Spinal cord (tissue), 10 donors: ENCODE measurements around the gene SMIM30. TPM values are rescaled to one million over a fixed set of nuclear protein-coding genes. Genes with fewer than 3 reads are reported as not detected.

ENCODE experiments used
- DNase-seq, 6 donors: peaks; one replicate each; pipeline versions ENCODE4 v3.0.0 to v3.0.0-alpha.2; 2013 to 2015; ENCODE audit warnings: low spot score in 6 of 6, low read depth in 4 of 6
- H3K27ac ChIP-seq: one replicate; pipeline ENCODE4 v1.5.1; 2013; ENCODE audit warnings: low read depth, low read length, control low read depth
- H3K27me3 ChIP-seq: one replicate; pipeline ENCODE4 v1.6.1; 2013; ENCODE audit warnings: low read length; ENCODE audit not compliant: control insufficient read depth, insufficient read depth
- H3K36me3 ChIP-seq: one replicate; pipeline ENCODE4 v1.6.1; 2013; ENCODE audit warnings: low read length; ENCODE audit not compliant: control insufficient read depth, insufficient read depth
- H3K4me1 ChIP-seq: one replicate; pipeline ENCODE4 v1.6.1; 2013; ENCODE audit warnings: low read length; ENCODE audit not compliant: control insufficient read depth, insufficient read depth
- H3K4me3 ChIP-seq: one replicate; pipeline ENCODE4 v1.5.1; 2013; ENCODE audit warnings: low read depth, low read length, control low read depth
- H3K9me3 ChIP-seq: one replicate; pipeline ENCODE4 v1.6.1; 2013; ENCODE audit warnings: low read length; ENCODE audit not compliant: control insufficient read depth, insufficient read depth
- WGBS: methylation state at CpG from one replicate; pipeline ENCODE4 v1.1.5; 2013; ENCODE audit warnings: missing lambda C conversion rate; ENCODE audit not compliant: insufficient coverage; 5-methylcytosine and 5-hydroxymethylcytosine counted together
- polyA plus RNA-seq, 2 donors: library from polyadenylated mRNA; unstranded; fragments of 120-200 nt; gene quantifications; one replicate each; pipeline ENCODE4 v1.2.1, GENCODE V29; 2013; ENCODE audit not compliant: insufficient read length in 2 of 2
- total RNA-seq, 2 donors: library from RNA; depleted of rRNA in 1 of 2; stranded (reverse); fragments of 120-200 nt in 1 of 2; fragments of >200 nt in 1 of 2; gene quantifications; one replicate each; pipeline versions ENCODE4 v1.2.3 to v1.2.4, GENCODE V29; 2013 to 2014
- donor health status: healthy.

Gene SMIM30
- total and polyA plus RNA-seq, 4 donors, result 54.8 to 78.7 (median 66.2) TPM

DNA sequence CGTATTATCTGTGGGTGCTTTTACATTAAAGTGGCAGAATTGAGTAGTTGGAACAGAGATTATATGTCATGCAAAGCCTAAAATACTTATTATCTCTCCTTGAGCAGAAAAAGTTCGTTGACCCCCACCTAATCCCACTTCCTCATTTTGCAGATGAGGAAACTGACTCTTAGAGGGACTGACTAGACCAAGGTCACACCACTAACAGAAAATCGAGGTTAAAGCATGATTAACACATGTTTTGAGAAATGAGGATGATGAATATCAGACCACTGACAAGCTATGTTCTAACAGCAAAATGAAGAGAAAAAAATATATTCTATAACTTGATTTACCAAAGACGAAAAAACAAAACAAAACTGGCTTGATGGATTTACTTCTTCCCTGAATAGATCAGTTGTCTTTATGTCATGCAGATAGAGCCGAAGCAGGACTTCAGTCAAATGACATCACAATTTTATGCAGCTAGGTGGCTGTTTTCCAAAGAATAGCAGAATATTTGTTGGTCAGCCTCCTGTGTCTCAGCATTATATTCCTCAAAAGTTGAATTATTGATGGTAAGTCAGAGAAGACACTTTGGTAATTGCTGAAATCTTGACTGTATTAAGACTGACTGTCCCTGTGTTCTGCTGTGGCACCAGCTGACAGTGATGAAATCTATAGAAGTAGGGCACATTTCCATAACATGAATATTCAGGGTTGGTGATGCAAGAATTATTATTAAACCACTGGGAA, 24.2 kb upstream of the SMIM30 start:
- Histone ChIP-seq H3K27me3 (no peaks in the 10 kb centered on the region), H3K27ac (no peak overlapping the region), H3K36me3 (no peaks in the 10 kb centered on the region), H3K4me3 (no peak overlapping the region), H3K4me1 (no peaks in the 10 kb centered on the region), H3K9me3 (no peaks in the 10 kb centered on the region)
- WGBS, result 57% methylated on average over 1 of the region's 5 CpGs
- DNase-seq, result peak in 2 of 6 donors; percentile 22 to 32

DNA sequence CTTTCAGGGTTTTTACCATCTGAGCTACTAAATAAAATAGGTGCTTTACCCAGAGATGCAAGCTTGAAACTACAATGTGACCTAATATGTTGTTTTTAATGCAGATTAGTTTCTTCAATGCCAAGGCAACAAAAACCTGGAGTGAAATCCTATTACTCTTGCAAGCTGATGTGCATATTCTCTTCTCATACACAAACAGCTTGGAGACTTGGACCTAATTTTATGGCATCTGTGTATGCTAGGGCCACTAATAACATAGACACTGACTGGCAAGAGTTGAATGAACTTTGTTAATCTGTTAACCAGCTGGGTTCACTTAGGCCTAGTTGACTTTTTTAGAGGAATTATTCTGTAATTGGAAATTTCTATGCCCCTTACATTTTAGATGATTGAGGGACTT, 23.4 kb upstream of the SMIM30 start:
- DNase-seq, result peak in 1 of 6 donors; percentile 28
- no peak overlapping the region for H3K4me3 ChIP-seq
- no peaks in the 10 kb centered on the region for H3K4me1 ChIP-seq
- no peak overlapping the region for H3K27ac ChIP-seq
- no peaks in the 10 kb centered on the region for H3K27me3 ChIP-seq
- H3K36me3 ChIP-seq, result no peaks in the 10 kb centered on the region
- H3K9me3 ChIP-seq, result no peaks in the 10 kb centered on the region

DNA sequence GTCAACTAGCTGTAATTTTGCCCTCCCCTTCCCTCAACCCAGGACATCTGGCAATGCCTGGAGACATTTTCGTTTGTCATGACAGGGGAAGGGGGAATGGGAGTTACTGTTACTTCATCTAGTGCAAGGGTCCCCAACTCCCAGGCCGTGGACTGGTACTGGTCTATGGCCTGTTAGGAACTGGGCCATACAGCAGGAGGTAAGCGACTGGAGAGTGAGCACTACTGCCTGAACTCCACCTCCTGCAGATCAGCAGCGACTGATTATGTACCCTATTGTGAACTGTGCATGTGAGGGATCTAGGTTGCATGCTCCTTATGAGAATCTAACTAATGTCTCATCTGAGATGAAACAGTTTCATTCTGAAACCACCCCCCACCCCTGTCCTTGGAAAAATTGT, 22.6 kb upstream of the SMIM30 start:
- WGBS, result 94% methylated on average over 3 of the region's 4 CpGs
- no peaks in the 10 kb centered on the region for H3K9me3 ChIP-seq
- no peaks in the 10 kb centered on the region for H3K4me1 ChIP-seq
- no peak overlapping the region for H3K27ac ChIP-seq
- H3K36me3 ChIP-seq, result no peaks in the 10 kb centered on the region
- no peak overlapping the region for H3K4me3 ChIP-seq
- DNase-seq, result no peak
- H3K27me3 ChIP-seq, result no peaks in the 10 kb centered on the region

DNA sequence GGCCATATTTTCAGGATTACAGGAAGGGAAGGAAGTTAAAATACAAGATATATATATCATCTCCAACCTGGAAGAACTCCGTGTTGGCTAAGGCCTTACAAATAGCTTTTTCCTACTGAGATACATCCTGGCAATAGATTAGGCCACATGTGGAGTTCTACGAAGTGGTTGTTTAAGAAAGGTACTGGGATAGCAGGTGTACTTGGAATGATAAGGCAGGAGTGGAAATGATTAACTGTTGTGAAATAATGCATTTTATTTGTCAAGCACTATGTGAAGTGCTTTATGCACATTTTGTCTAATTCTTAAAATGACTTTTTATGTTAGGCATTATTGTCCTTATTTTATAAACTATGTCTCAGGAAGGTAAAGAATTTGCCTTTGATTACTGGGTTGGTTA, 18.9 kb upstream of the SMIM30 start:
- H3K27me3 ChIP-seq, result no peaks in the 10 kb centered on the region
- no peak overlapping the region for H3K27ac ChIP-seq
- H3K4me1 ChIP-seq, result no peaks in the 10 kb centered on the region
- H3K36me3 ChIP-seq, result no peaks in the 10 kb centered on the region
- H3K9me3 ChIP-seq, result no peaks in the 10 kb centered on the region
- 67% methylated on average over 1 of the region's 2 CpGs for WGBS
- no peak overlapping the region for H3K4me3 ChIP-seq
- DNase-seq, result no peak

DNA sequence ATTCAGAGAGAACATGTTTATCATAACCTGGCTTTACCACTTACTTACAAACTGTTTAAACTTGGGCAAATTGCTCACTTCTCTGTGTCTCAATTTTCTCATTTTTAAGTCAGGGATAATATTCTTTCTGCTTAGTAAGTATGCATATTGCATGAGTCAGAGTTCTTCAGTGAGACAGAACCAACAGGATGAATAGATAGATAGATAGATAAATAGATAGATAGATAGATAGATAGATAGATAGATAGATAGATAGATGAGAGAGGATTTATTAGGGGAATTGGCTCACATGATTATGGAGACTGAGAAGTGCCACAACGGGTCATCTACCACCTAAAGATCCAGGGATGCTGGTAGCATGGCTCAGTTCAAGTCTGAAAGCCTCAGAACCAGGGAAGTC, 15.7 kb upstream of the SMIM30 start:
- no peaks in the 10 kb centered on the region for H3K27me3 ChIP-seq
- H3K4me1 ChIP-seq, result no peaks in the 10 kb centered on the region
- WGBS, result 78% methylated on average over 1 of the region's 1 CpG
- H3K27ac ChIP-seq, result no peak overlapping the region
- H3K4me3 ChIP-seq, result no peak overlapping the region
- no peaks in the 10 kb centered on the region for H3K36me3 ChIP-seq
- no peaks in the 10 kb centered on the region for H3K9me3 ChIP-seq
- DNase-seq, result no peak

DNA sequence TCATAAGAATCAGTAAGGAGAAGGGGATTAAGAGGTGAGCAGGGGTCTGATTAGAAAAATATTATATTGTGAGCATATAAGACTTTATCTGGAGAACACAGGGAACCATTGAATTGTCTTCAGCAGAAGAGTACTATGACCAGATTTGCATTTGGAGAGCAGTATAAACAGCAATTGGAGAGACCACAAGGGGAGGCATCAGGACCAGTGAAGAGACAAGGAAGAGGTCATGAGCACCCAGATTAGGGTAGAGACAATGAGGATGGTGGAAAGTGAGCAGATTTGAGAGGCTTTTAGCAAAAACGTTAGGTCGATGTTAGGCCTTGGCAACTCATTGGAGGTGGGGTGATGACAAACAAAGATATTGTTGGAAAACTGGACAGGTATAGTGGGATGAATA, 13.0 kb upstream of the SMIM30 start:
- Histone ChIP-seq H3K4me1 (no peaks in the 10 kb centered on the region), H3K27ac (no peak overlapping the region), H3K9me3 (no peaks in the 10 kb centered on the region), H3K36me3 (no peaks in the 10 kb centered on the region), H3K27me3 (no peaks in the 10 kb centered on the region), H3K4me3 (no peak overlapping the region)
- DNase-seq, result no peak
- 91% methylated on average over 2 of the region's 2 CpGs for WGBS

DNA sequence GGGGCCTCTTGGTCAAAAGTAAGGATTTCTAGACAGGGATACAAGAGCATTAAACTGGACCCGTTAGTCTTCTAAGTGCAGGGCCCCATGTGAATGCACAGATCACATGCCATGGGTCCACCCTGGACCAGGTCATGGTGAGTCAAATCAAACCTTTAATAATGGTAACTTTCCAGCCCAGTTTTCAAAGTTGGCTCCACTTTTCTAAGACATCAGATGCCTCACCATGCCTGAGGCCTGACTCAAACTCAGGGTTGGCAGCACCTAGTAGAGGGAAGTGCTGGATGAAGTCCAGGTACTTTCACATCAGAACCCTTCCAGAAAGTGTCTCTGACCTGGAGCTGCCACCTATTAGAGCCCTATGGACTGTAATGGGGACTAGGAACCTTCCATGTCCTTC, 9.7 kb upstream of the SMIM30 start:
- Histone ChIP-seq H3K27ac (no peak overlapping the region), H3K4me1 (no peaks in the 10 kb centered on the region), H3K4me3 (no peak overlapping the region), H3K27me3 (no peaks in the 10 kb centered on the region), H3K36me3 (no peaks in the 10 kb centered on the region), H3K9me3 (no peaks in the 10 kb centered on the region)
- 82% methylated on average over 1 of the region's 1 CpG for WGBS
- no peak for DNase-seq

DNA sequence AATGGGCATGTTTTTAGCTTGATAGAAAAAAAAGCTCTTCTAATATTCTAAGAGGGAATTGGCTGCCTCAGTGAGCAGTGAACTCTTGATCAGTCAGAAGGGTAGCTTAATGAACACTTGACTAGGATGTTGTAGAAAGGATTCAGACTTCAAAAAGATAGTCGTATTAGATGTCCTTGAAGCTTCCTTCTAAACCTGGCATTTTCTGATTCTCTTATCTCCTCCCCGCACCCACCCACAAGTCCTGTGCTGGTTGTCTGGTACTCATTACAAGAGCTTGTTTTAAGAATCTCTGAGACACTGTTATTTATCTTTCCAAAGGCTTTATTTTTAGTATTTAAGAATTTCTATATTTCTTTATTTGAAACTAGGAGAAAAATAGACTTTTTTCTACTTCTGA, 7.4 kb upstream of the SMIM30 start:
- no peaks in the 10 kb centered on the region for H3K4me1 ChIP-seq
- WGBS, result no CpG with 5 or more reads among the region's 2 CpGs
- no peak overlapping the region for H3K27ac ChIP-seq
- DNase-seq, result no peak
- H3K9me3 ChIP-seq, result no peaks in the 10 kb centered on the region
- H3K4me3 ChIP-seq, result no peak overlapping the region
- H3K27me3 ChIP-seq, result no peaks in the 10 kb centered on the region
- no peaks in the 10 kb centered on the region for H3K36me3 ChIP-seq

DNA sequence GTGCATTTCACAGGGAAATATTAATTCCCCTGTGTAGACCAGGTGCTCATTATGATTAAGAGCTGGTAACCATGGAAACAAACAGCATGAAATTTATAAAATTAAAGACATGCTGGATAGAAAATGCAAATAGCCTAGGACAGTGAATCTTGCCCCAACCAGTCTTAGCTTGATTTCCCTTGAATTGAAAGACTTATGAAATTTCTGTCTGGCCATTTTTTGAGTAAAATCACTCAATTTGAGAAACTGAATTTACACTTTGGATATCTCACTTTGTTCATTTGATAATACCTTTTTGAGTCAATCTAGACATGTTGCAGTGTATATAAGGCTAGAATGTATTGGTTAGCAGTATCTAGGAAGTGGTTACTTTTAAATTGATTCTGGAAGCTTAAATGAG, 4.4 kb upstream of the SMIM30 start:
- no peaks in the 10 kb centered on the region for H3K4me1 ChIP-seq
- H3K9me3 ChIP-seq, result no peaks in the 10 kb centered on the region
- no peaks in the 10 kb centered on the region for H3K27me3 ChIP-seq
- H3K36me3 ChIP-seq, result no peaks in the 10 kb centered on the region
- no peak overlapping the region for H3K27ac ChIP-seq
- DNase-seq, result peak in 1 of 6 donors; percentile 29
- no peak overlapping the region for H3K4me3 ChIP-seq

DNA sequence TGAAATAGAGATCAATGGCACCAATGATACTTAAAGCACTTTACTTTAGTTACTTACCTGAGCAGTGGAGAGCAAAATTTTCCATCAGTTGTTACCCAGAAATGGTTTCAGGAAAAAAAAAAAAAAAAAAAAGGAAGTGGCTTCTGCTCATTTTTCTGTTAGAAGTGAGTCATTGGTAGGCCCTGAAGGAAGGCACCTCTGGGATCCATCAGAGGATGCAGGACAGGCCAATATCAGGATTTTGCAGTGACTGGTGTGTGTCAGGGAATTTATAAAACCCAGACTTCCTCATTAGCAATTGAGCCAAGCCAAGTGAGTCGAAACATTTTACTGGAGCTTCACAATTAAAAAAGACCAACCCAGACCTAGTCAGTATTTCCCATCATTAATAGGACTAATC, 2.3 kb upstream of the SMIM30 start:
- no CpG with 5 or more reads among the region's 1 CpG for WGBS
- Histone ChIP-seq H3K27me3 (no peaks in the 10 kb centered on the region), H3K27ac (no peak overlapping the region), H3K9me3 (no peaks in the 10 kb centered on the region), H3K36me3 (no peaks in the 10 kb centered on the region), H3K4me1 (no peaks in the 10 kb centered on the region), H3K4me3 (no peak overlapping the region)
- no peak for DNase-seq
